ENCODE measurements around the gene MYLK. TPM values are rescaled to one million over a fixed set of nuclear protein-coding genes. Genes with fewer than 3 reads are reported as not detected.

MYLK gene
- total and polyA plus RNA-seq, 9 of the 15 experiments (the other 6 are each of a cell fraction or from before 2014, with no cell fraction given) = 0.11 to 0.53 (median 0.18) TPM; not detected in 2

DNA sequence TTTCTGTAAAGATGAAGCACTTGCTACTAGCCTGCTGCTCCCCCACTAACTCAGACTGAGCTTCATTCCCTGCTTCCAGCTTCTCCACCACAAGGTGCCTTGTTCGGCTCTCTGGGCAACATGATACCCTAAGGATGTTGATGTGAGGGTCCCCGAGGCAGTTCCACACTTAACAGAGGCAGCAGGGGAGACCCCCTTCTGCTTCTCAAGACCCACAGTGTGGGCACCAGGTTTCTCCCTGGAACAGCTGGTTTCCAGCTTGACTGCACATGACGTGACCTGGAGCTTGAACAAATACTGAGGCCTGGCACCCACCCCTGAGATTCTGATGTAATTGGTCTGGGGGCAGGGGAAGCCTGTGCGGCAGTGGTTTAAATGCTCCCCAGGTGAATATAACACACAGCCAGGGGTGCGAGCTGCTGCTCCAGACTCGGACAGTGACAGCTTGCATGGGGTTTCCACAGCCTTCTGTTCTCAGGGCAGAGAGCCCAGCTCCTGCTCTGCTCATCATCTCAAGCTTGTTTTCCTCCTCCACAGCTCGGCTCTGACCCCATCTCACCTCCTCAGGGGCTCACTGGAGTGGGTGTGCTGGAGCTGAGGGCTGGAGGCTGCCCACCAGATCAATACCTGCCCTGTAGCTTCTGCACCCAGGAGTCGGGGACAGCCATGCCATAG lies 204.3 kb downstream of the MYLK start:
- BruUV-seq (replicated peaks) = no TSS peak
- H3K4me2 ChIP-seq (ENCODE audit: insufficient read depth, low read length) = no peak overlapping the region
- H3K27ac ChIP-seq (ENCODE audit: extremely low read depth, low read depth, low read length) = no peak overlapping the region
- H3K9ac ChIP-seq (ENCODE audit: insufficient read depth in 1 of 2, low read depth in 2 of 2, low read length in 2 of 2) = no peak overlapping the region
- no peak for TF ChIP-seq SMAD4 (CRISPR knock-in tag; conservative IDR thresholded peaks at IDR 0.05)
- TF ChIP-seq EHMT2 (IDR thresholded peaks at IDR 0.05) = no peak
- TF ChIP-seq TAF15 (IDR thresholded peaks at IDR 0.05; ENCODE audit: low read depth, low read length) = no peak
- no peak for TF ChIP-seq HIVEP1 (CRISPR knock-in tag; IDR thresholded peaks at IDR 0.05)
- TF ChIP-seq, protein P1, sequence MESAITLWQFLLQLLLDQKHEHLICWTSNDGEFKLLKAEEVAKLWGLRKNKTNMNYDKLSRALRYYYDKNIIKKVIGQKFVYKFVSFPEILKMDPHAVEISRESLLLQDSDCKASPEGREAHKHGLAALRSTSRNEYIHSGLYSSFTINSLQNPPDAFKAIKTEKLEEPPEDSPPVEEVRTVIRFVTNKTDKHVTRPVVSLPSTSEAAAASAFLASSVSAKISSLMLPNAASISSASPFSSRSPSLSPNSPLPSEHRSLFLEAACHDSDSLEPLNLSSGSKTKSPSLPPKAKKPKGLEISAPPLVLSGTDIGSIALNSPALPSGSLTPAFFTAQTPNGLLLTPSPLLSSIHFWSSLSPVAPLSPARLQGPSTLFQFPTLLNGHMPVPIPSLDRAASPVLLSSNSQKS (CRISPR knock-in tag; IDR thresholded peaks at IDR 0.05) = no peak
- TF ChIP-seq ZNF175 (CRISPR knock-in tag; IDR thresholded peaks at IDR 0.05; ENCODE audit: low read depth) = no peak
- no peak for TF ChIP-seq SIX5 (IDR thresholded peaks at IDR 0.05; ENCODE audit: borderline replicate concordance in 1 of 2, insufficient read depth in 1 of 2, low read depth in 1 of 2, low read length in 2 of 2)
- TF ChIP-seq, protein P2, sequence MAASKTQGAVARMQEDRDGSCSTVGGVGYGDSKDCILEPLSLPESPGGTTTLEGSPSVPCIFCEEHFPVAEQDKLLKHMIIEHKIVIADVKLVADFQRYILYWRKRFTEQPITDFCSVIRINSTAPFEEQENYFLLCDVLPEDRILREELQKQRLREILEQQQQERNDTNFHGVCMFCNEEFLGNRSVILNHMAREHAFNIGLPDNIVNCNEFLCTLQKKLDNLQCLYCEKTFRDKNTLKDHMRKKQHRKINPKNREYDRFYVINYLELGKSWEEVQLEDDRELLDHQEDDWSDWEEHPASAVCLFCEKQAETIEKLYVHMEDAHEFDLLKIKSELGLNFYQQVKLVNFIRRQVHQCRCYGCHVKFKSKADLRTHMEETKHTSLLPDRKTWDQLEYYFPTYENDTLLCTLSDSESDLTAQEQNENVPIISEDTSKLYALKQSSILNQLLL (CRISPR knock-in tag; IDR thresholded peaks at IDR 0.05; ENCODE audit: borderline replicate concordance) = no peak
- no peak for TF ChIP-seq CBFA2T3 (IDR thresholded peaks at IDR 0.05)
- TF ChIP-seq ELF2 (CRISPR knock-in tag; IDR thresholded peaks at IDR 0.05) = no peak
- no peak for TF ChIP-seq ETV5 (CRISPR knock-in tag; IDR thresholded peaks at IDR 0.05; ENCODE audit: low read depth)
- TF ChIP-seq HSF4 (CRISPR knock-in tag; IDR thresholded peaks at IDR 0.05; ENCODE audit: borderline replicate concordance) = no peak
- DNase-seq (ENCODE audit: extremely low read depth in 1 of 4, low spot score in 3 of 4) (no peak), FAIRE-seq (no peak), ATAC-seq (no peak)
- H3K27me3 ChIP-seq (ENCODE audit: control insufficient read depth in 2 of 2, insufficient read depth in 2 of 2, low read length in 2 of 2) = peaks cover 0 to 22% of the 10 kb centered on the region in 2 experiments; a peak in 3 of 5 replicates
- CTCF ChIA-PET (ENCODE audit: low intra/inter-chr PET ratio) = no interaction called here
- H3K79me2 ChIP-seq (ENCODE audit: control insufficient read depth, insufficient read depth, low read length) = no peaks in the 10 kb centered on the region
- intact Hi-C loops (cut with micrococcal nuclease) = no loop called here
- no peak overlapping the region for H2AFZ ChIP-seq (ENCODE audit: low read depth, low read length)
- H3K9me1 ChIP-seq (ENCODE audit: control insufficient read depth, insufficient read depth, low read length) = no peaks in the 10 kb centered on the region
- no peaks in the 10 kb centered on the region for H4K20me1 ChIP-seq (replicated peaks; ENCODE audit: control insufficient read depth, insufficient read depth, low read length)
- POLR2A ChIA-PET = no interaction called here
- no peaks in the 10 kb centered on the region for H3K36me3 ChIP-seq (ENCODE audit: control insufficient read depth, insufficient read depth, low read length)
- 0% methylated on average over 4 of the region's 8 CpGs for WGBS (ENCODE audit: insufficient coverage, low coverage, missing lambda C conversion rate)
- H3K9me3 ChIP-seq (replicated peaks; ENCODE audit: control insufficient read depth, insufficient read depth, low read depth, low read length) = no peaks in the 10 kb centered on the region
- H3K4me1 ChIP-seq (replicated peaks in 1 of 2; ENCODE audit: control insufficient read depth in 2 of 2, insufficient read depth in 2 of 2, low read length in 2 of 2) = no peaks in the 10 kb centered on the region
- in situ Hi-C loops (cut with MboI) = no loop called here
- no peak overlapping the region for H3K4me3 ChIP-seq

All from K562 (cell line).